ENCODE results near the gene MLKL.
"Not testable (repeated sequence)": the region's sequence is repeated elsewhere in the genome, so short reads cannot be mapped to it uniquely, and the experiment has no call there.

The MLKL gene

DNA sequence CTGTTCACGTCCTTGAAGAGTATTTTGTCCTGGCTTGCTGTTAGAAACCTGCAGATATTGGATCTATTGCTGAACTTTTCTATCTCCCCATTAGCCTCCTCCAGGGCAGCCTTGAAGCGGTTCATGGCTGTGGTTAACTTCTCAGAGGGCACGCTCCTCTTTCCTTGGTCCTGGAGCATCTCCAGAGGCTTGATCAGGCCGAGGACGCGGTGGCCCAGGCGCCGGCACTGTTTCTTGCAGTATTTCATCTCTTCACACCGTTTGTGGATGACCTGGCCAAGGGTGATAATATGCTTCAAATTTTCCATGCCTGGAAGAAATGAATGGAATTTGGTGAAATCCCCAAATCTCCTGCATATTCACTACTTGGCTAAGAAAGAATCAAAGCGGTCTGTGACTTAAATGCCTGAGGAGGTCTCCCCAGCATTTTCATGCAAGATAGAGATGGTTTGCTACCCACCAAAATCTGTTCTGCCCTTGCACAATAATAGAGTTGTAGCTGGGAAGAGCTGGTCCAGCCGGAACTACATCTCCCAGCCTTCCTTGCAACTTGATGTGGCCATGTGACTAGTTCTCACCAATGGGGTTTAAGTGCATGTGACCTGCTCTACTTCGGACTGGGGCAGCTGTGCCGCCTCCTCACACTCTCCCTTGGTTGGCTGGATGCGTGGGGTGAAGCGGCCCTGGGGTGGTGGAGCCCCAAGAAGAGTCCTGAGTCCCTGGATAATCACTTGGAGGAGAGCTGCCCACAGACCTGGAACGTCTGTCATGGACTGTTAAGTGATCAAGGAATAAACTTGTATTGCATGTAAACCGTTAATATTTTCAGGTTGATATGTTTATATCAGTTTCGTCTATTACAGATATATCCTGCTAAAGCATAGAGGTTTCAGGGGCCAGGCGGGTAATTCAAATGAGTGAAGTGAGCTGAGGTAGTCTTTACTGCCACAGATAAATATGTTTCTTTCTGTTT is 4.9 kb downstream of the MLKL start:
- DNase-seq = peak; percentile 55

DNA sequence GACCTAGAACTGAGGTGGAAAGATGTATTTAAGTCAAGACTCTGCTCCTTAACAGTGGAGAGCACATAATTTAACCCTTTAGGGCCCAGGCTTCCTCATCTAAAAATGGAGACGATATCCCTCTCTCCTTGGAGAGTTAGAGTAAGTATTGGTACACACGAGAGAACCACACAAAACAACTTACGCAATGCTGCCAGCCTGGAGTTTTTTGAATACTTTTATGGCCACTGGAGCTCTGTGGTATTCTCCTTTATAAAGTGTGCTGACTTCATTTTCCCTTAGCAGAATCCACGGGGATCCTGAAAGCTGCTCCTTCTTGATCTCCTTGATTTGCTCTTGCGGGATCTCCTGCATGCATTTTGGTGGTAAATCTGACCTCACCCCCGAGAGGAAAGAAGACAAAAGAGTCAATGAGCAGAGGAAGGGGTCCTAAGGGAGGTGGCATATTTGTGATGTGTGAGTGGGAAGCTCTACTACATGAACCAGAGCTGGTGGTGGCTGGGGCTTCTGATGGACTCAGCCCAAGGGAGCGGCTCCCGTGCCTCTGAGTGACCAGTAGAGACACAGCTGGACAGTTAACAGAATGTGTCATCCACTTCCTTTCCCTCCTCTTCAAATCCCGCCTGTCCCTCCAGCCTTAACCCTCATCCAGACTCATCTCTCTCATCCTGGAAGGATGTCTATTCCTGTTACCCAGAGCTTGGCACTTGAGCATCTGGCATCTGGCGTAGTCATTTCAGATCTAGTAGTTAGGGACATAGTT is 9.4 kb downstream of the MLKL start:
- no peak for DNase-seq

DNA sequence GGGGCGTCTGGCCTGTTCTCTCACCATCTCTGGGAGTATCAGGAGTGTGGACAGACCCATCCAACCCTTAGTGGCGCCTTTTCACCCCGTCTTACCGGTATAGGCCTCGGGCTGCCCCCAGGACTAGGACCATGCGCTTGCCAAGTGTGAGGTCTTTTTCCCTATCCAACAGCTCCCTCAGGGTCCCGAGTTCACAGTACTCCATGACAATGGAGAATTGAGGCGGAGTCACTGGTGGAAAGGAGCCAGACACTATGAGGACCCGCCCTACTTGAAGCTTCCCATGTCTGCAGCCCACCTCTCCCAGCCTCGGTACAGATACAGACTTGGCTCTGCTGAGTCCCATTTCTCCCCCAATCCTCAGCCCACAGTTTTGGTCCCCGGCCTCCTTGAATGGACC is 18.1 kb downstream of the MLKL start:
- DNase-seq = no peak

DNA sequence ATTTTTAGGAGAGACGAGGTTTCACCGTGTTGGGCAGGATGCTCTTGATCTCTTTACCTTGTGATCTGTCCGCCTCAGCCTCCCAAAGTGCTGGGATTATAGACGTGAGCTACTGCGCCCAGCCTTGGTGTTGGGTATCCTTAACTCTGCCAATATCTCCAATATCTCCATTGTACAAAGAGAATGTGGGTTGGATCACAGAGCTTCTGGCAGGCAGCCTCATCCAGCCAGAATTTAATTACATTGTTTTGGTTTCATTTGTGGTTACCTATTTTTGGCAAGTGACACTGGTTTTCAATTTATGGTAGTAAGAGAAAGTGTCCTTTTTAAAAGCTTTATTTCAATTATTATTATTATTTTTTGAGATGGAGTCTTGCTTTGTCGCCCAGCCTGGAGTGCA is 20.0 kb downstream of the MLKL start:
- no peak for DNase-seq

DNA sequence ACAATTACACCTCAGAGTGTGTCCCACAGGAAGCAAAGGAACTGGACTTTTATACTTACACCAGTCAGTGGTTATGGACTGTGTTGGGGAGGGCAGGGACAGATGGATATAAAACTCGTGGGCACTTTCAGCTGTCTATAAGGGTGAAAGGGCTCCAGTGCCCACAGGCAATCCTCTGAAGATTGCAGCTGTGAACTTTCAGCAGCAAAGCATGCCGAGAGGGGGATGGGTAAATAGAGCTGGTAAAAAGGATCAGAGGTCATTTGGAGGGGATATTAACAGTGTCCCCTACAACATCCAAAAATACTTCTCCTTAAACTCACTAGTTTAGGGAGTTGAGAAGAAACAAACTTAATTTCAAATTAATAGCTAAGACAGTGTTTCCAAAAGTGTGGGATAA is 20.7 kb downstream of the MLKL start:
- no peak for DNase-seq

DNA sequence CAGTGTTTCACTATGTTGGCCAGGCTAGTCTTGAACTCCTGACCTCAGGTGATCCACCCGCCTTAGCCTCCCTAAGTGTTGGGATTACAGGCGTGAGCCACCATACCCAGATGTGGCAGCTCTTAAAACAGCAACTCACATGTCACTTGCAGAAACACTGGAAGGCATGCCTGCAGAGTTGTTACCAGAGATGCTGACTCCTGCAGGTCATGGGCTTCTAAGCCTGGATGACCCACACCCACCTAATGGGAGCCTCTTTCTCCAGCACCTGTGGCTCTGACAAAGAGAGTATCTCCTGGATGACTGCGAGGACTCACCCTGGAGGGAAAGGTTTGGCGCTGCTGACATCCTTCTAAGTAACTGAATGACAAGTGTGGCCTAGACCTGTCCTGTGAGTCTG is 22.8 kb downstream of the MLKL start:
- DNase-seq = no peak

DNA sequence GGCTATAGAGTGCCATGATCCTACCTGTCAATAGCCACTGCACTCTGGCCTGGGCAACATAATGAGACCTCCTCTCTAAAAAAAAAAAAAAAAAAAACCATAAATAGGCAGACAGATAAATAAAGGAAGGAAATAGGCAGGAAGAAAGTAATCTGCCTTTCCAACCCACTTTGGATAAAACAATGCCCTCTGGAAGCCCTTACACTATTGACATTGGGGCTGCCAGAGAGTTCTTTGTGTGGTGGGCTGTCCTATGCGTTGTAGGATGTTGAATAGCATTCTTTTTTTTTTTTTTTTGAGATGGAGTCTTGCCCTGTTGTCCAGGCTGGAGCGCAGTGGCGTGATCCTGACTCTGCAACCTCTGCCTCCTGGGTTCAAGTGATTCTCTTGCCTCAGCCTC is 26.8 kb downstream of the MLKL start:
- no peak for DNase-seq

DNA sequence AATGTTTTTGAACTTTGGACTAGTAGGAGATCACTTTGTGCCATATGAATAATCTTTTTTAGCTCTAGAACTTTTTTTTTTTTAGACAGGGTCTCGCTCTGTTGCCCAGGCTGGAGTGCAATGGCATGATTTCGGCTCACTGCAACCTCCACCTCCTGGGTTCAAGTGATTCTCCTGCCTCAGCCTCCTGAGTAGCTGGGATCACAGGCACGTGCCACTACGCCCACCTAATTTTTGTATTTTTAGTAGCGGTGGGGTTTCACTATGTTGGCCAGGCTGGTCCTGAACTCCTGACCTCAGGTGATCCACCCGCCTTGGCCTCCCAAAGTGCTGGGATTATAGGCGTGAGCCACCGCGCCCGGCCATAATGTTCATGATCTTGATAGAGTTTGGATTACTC is 31.8 kb downstream of the MLKL start:
- not testable (repeated sequence) for DNase-seq

DNA sequence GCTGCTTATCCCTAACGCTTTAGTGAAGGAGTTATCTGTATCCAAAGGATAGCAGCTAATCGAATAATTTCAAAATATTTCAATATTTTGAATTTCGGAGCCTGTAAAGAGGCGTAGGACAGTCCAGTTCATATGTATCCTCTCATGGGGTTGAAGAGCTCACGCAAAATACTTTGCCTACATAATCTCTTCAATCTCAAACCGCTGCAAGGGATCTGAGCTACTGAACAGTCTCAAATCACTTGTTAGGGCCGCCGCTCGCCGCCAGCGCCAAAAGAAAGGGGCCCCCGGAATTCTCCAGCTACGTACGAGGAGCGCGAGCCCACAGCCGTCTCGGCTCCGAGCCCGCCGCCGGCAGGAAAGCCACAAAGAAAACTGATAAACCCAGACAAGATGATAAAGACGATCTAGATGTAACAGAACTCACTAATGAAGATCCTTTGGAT is 33.4 kb downstream of the MLKL start:
- no peak for DNase-seq

DNA sequence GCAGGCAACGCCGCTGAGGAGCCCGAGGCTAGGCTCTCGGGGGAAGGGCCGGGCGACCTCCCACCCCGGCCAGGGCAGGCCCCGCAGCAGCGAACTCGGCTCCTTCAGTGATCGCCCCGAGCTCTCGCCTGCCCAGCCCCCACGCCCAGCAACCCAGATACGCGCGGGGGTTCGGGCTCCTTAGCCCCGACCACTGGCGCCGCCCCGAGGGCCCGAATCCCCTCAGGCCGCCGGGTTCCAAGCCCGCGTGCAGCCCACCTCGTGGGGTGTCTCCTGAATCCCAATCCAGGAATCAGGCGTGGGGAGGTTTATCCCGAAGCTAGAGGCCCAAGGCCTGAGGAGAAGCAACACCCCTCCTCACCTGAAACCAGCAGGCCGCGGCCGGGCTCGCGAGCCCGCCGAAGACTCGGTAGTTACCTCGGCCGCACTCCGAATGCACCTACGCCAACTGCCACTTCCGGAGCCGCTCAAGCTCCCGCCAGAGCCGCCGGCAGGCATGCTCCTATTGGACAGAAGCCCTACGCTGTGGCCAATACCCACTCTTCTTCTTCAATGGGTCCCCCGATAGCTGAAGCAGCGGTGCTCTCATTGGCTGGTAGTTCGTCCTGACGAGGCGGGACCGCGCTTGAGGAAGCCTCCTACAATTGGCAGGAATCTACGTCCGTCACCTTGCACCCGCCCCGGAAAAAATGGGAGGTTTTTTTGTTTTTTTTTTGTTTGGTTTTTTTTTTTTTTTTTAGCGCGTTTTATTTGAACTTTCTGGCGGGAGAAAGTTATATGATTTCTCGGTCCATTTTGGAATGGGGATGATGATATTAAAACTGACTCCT is 34.0 kb downstream of the MLKL start, which contains the start of gene RFWD3:
Gene RFWD3 (minus strand): TSS at position 453 of the 830 bp plus-strand sequence. CDS start 5,428 bp downstream, outside the sequence.
- peak; percentile 78 for DNase-seq

DNA sequence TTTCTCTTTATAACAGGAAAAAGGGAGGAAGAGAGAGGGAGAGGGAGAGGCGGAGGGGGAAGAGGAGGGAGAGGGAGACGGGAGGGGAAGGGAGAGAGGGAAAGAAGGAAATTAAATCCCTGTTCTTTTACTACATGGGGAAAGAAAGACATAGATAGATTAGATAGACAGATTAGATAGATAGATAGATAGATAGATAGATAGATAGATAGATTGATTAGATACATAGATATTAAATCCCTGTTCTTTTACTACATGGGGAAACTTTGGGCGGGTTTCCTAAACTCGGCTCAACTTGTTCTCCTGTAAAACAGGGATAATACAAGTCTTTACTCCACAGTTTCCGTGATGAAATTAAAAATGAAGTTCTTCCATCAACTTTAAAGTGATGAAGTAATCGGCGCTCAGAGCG is 34.6 kb downstream of the MLKL start:
- DNase-seq = no peak

DNA sequence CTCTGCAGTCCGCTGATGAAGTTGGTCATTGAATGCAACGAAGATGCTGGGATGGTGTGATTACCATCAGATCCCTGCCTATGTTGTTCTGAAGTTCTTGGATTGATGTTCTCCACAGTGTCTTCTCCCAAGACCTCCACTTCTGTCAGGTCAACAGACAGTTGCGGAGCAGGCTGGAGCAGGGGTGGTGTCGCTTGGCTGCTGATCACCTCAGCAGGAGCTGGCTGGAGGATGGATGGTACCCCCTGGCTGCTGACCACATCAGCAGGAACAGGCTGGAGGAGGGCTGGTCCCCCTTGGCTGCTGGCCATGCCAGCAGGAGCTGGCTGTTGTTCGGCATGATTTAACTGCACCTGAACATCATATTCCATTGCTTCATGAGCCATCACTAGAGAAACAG is 39.6 kb downstream of the MLKL start:
- DNase-seq = no peak

DNA sequence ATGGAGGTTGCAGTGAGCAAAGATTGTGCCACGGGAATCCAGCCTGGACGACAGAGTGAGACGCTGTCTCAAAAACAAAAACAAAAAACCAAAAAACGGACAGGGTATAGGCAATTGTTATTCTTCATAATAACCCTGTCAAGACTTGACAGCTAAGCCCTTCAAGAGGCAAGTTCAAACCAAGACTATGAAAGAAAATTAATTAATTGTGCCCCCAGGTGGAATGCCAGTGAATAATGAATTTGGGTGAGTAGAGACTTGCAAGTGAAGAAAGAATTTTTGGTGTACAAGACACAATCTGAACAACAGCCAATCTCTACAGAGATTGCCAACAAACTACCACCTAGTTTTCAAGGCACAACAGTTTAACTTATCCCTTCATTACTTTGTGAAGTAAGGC is 40.3 kb downstream of the MLKL start:
- no peak for DNase-seq

DNA sequence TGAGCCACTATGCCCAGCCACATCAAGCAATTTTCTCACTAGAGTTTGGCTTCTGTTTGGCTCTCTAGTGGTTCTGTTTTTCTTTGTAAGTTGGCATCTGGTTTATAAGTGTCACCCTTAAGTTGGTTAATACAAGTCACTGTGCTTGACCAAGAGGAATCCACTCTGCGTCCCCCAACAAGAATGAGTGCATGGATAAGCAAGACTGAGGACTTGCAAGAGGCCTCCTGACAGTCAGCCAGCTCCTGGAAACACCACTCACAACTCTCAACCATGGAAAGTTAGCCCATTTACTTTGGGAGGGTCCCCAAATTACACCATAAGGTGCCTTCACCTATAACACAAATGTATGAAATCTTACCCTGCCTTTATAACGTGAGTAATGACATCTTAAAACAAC is 41.6 kb downstream of the MLKL start:
- DNase-seq = no peak

DNA sequence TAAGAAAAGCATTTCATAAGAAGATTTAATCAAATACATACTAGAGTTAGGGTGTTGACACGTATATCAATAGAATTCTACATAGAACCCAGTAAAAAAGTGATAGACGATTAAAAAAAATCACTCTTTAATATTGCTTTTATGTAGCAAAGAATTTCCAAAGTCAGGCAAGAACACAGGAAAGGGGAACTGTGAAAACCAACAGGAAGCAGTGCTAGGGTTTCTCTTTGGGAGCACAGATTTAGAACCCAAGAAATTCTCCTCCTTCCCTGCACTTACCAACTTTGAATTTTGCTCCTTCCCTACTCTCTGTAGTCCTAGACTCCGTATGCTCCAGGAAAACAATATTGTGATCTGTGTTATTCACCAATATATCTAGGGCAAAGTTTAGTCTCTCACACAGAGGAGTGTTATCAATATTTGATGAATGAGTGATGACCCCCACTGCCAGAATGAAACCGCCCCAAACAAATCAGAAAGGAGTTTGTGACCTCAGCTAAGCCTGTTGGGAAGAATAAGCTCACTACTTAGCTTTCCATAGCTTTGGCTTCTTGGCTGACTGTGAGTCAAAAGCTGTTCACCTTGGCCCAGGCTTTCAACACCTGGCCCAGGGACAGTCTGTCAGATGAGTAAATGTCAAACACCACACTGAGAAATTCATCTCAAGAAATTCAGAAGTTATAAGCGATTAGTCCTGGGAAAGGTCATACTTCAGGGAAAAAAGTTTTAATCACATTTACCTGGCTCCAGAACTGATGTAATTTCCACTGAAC is 42.6 kb downstream of the MLKL start:
- no peak for DNase-seq

DNA sequence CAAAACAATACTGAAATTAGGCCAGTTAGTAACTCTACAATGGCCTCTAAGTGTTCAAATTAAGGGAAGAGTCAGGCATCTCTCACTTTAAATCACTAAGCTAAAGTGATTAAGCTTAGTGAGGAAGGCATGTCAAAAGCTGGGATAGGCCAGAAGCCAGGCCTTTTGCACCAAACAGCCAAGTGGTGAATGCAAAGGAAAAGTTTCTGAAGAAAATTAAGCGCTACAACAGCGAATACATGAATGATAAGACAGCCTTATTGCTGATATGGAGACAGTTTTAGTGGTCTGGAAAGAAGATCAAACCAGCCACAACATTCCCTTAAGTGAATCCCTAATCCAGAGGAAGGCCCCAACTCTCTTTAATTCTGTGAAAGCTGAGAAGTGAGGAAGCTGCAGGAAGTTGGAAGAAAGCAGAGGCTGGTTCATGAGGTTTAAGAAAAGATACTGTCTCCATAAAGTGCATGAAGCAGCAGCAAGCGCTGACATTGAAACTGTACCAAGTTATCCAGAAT is 46.1 kb downstream of the MLKL start:
- no peak for DNase-seq

DNA sequence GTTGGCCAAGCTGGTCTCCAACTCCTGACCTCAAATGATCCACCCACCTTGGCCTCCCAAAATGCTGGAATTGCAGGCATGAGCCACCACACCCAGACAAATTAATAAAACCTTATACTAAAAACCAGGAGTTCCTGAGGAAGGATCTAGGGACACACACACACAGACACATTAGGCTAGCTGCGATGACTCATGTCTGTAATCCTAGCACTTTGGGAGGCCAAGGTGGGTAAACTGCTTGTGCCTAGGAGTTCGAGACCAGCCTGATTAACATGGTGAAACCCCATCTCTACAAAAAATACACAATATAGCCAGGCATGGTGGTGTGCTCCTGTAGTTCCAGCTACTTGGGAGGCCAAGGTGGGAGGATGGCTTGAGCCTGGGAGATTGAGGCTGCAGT is 47.8 kb downstream of the MLKL start:
- DNase-seq = not testable (repeated sequence)

DNA sequence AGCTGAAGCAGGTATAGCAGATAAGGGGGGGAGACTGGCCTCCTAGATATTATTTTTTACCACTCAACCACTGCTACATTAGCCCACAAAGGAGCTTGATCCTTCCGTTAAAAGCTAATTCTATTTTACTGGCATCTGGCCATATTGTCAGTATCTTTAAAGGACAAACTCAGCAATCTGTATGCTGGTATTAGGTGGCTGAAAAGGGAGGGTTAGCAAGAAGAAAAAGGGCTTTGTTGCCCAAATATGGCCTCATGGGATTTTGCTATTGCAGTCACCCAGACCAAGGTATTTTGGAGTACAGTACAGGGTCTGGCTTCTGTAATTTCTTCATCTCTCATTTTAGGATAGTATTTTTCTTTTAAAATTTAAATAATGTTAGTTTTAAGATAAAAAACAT is 48.4 kb downstream of the MLKL start:
- no peak for DNase-seq

DNA sequence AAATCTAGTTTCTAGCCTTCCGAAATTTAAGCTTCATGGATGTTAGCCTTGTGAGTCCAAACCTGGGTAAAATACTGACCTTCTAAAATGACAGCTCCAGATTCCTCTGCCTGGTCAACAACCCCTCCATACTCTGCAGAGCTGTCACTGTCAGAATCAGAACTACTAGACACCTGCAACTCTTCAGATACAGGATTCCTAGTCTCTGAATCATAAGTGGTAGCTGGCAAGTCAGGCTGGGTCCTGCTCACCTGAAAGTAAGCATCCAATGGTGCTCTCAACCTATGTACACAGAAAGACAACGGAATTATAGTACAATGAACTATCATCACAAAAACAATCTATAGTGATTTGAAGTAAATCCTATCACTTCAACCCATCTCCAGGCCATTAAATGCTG is 48.8 kb downstream of the MLKL start:
- no peak for DNase-seq

DNA sequence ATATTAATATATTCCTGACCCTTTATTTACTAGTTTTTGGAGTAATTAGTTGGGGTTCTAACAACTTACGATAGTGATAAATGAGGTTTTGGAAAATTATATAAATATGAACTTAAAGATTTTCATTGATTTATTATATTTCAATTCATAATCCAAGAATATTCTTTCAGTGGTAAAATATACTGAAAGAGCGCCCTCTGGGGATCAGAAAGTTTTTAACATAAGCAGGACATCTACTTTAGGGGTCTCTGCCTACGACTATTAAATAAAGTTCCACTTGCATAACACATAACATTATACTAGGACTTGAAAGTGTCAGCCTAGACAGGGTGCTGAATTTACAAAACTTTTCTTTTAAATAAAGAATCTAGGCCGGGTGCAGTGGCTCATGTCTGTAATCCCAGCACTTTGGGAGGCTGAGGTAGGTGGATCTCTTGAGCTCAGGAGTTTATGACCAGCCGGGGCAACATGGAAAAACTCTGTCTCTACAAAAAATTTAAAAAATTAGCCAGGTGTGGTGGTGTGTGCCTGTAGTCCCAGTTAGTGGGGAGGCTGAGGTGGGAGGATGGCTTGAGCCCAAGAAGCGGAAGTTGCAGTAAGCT is 49.6 kb downstream of the MLKL start:
- no peak for DNase-seq

DNA sequence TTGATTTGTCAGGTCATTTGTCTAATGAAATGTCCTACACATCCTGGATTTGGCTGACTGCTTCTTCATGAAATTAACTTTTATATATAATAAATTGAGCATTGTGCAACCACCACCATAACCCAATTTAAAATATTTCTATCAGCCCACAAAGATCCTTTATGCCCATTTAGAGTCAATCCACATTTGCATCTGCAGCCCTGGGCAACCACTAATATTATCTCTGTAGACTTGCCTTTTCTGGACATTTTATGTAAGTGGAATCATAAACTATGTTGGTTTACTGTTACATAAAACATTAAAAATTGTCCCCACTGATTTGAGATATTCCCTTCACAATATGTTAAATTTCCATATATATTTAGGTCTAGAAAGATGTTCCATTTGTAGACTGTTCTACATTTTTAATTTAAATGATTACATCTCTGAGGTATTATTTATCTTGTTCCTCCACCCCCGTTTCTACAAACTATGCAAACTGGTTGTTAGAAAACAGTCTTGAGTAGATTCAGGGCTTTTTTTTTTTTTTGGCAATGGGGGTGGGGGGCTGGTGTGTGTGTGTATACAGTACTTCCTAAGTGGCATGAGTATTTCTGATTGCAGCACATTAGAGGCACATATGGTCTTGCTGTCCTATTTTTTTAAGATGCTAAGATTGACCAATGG is 50.7 kb downstream of the MLKL start:
- DNase-seq = no peak
